K562 (cell line): ENCODE data around the gene SNAI1. TPM values are rescaled to one million over a fixed set of nuclear protein-coding genes. Genes with fewer than 3 reads are reported as not detected.

Source experiments
- ATAC-seq: fragments of 200-7000 bp; cut with Tn5 transposase; 3 replicates; pipeline ENCODE4 v1.9.1; 2020; ENCODE audit warnings: moderate library complexity
- BruUV-seq: library from RNA; stranded (reverse); fragments of 400-500 nt; replicated peaks from 2 replicates; lab custom pipeline; 2021; lab: Mats Ljungman, UMichigan
- CTCF ChIA-PET: fragments of 300-600 bp; formaldehyde crosslinking; extraction: SDS; loops from one replicate; lab custom pipeline; 2021; ENCODE audit warnings: low intra/inter-chr PET ratio; lab: Yijun Ruan, JAX
- POLR2A ChIA-PET: fragments of 300-600, 350-650 bp; sonication (Branson Sonifier 250); formaldehyde crosslinking; extraction: SDS; loops from one replicate; lab custom pipeline; 2021; ENCODE audit warnings: antibody characterized with exemption, inconsistent platforms; lab: Yijun Ruan, JAX
- DNase-seq, 4 experiments: peaks; one replicate each; pipeline versions ENCODE4 v3.0.0 to v3.0.0-alpha.2; 2011 to 2018; ENCODE audit warnings: low spot score in 3 of 4, mixed read lengths in 3 of 4; ENCODE audit errors: extremely low read depth in 1 of 4
- FAIRE-seq: peaks from 2 replicates; lab custom pipeline; 2011; peaks lifted over from hg19 to GRCh38; lab: Jason Lieb, UNC
- H2AFZ ChIP-seq: 2 replicates; pipeline ENCODE4 v1.6.0; 2011; ENCODE audit warnings: low read depth, low read length, control low read depth, inconsistent platforms
- H3K27ac ChIP-seq: fragments of 200-600 bp; 3 replicates; pipeline ENCODE4 v1.8.0; 2011; ENCODE audit warnings: low read depth, mild to moderate bottlenecking, control low read depth, inconsistent platforms, low read length, moderate library complexity, mixed read lengths; ENCODE audit errors: extremely low read depth
- H3K27me3 ChIP-seq, 2 experiments: fragments of 300-600 bp in 1 of 2; 2 replicates in 1 of 2; 3 replicates in 1 of 2; pipeline versions ENCODE4 v1.6.0 to v1.8.0; 2011; ENCODE audit warnings: inconsistent platforms in 2 of 2, low read length in 2 of 2, mild to moderate bottlenecking in 1 of 2, mixed read lengths in 1 of 2, moderate library complexity in 1 of 2; ENCODE audit not compliant: control insufficient read depth in 2 of 2, insufficient read depth in 2 of 2
- H3K36me3 ChIP-seq: fragments of 300-600 bp; 3 replicates; pipeline ENCODE4 v1.8.0; 2011; ENCODE audit warnings: mild to moderate bottlenecking, low read length, inconsistent platforms; ENCODE audit not compliant: control insufficient read depth, insufficient read depth
- H3K4me1 ChIP-seq, 2 experiments: fragments of 200-600 bp in 1 of 2; replicated peaks in 1 of 2; 2 replicates in 1 of 2; 3 replicates in 1 of 2; pipeline versions ENCODE4 v1.5.1 to v1.8.0; 2011; ENCODE audit warnings: inconsistent platforms in 2 of 2, low read length in 2 of 2, mild to moderate bottlenecking in 1 of 2, mixed read lengths in 1 of 2, moderate library complexity in 1 of 2; ENCODE audit not compliant: control insufficient read depth in 2 of 2, insufficient read depth in 2 of 2
- H3K4me2 ChIP-seq: 2 replicates; pipeline ENCODE4 v1.6.1; 2011; ENCODE audit warnings: low read length, control low read depth, inconsistent platforms, mixed read lengths; ENCODE audit not compliant: insufficient read depth
- H3K4me3 ChIP-seq: fragments of 200-600 bp; sonication (generic), shearing (Covaris generic); 2 replicates; pipeline ENCODE4 v1.5.1; 2016; ENCODE audit warnings: control low read depth, inconsistent platforms
- H3K79me2 ChIP-seq: fragments of 200-600 bp; 3 replicates; pipeline ENCODE4 v1.8.0; 2011; ENCODE audit warnings: low read length, inconsistent platforms; ENCODE audit not compliant: control insufficient read depth, insufficient read depth
- H3K9ac ChIP-seq, 2 experiments: 2 replicates each; pipeline versions ENCODE4 v1.6.0 to v1.6.1; 2011; ENCODE audit warnings: low read depth in 2 of 2, low read length in 2 of 2, control low read depth in 1 of 2, inconsistent platforms in 1 of 2, mild to moderate bottlenecking in 1 of 2, mixed read lengths in 1 of 2; ENCODE audit not compliant: insufficient read depth in 1 of 2
- H3K9me1 ChIP-seq: one replicate; pipeline ENCODE4 v1.6.0; 2011; ENCODE audit warnings: inconsistent platforms, mild to moderate bottlenecking, low read length, moderate library complexity; ENCODE audit not compliant: control insufficient read depth, insufficient read depth
- H3K9me3 ChIP-seq: replicated peaks from 2 replicates; pipeline ENCODE4 v1.5.1; 2011; ENCODE audit warnings: low read depth, low read length, inconsistent platforms; ENCODE audit not compliant: control insufficient read depth, insufficient read depth
- H4K20me1 ChIP-seq: replicated peaks from 2 replicates; pipeline ENCODE4 v1.6.1; 2011; ENCODE audit warnings: low read length, inconsistent platforms, mixed read lengths; ENCODE audit not compliant: control insufficient read depth, insufficient read depth
- BACH1 ChIP-seq: fragments of 200-800 bp; sonication (Bioruptor generic); IDR thresholded peaks from 2 replicates; pipeline ENCODE4 v1.6.1; 2016; ENCODE audit warnings: missing genetic modification characterization, missing compliant biosample characterization
- FOXK2 ChIP-seq, 2 experiments: fragments of 450-650 bp; IDR thresholded peaks in 1 of 2; conservative IDR thresholded peaks in 1 of 2; 2 replicates each; pipeline ENCODE4 v1.6.1; 2016; ENCODE audit warnings: low read depth in 2 of 2, mild to moderate bottlenecking in 1 of 2
- FOXM1 ChIP-seq, 2 experiments: fragments of 450-650 bp in 1 of 2; sonication (generic) in 1 of 2; formaldehyde crosslinking in 1 of 2; IDR thresholded peaks; 2 replicates each; pipeline versions ENCODE4 v1.6.1 to v1.9.0; 2017 to 2022; ENCODE audit warnings: low read depth in 2 of 2, mild to moderate bottlenecking in 2 of 2, missing genetic modification reagents in 1 of 2, moderate library complexity in 1 of 2
- HES1 ChIP-seq: fragments of 450-650 bp; IDR thresholded peaks from 2 replicates; pipeline ENCODE4 v1.6.1; 2016; ENCODE audit warnings: low read depth, mild to moderate bottlenecking, moderate library complexity
- KDM4B ChIP-seq, 2 experiments: fragments of 450-650 bp in 1 of 2; sonication (generic) in 1 of 2; IDR thresholded peaks; 2 replicates each; pipeline ENCODE4 v1.6.1; 2016 to 2017; ENCODE audit warnings: borderline replicate concordance in 2 of 2, antibody characterized with exemption in 1 of 2, low read depth in 1 of 2, mild to moderate bottlenecking in 1 of 2
- LEF1 ChIP-seq: fragments of 450-650 bp; IDR thresholded peaks from 2 replicates; pipeline ENCODE4 v1.6.1; 2016; ENCODE audit warnings: mild to moderate bottlenecking
- MYBL2 ChIP-seq, 2 experiments: fragments of 450-650 bp in 1 of 2; sonication (generic) in 1 of 2; formaldehyde crosslinking in 1 of 2; IDR thresholded peaks; 2 replicates each; pipeline versions ENCODE4 v1.6.1 to v1.8.1; 2017 to 2022; ENCODE audit warnings: borderline replicate concordance in 1 of 2, inconsistent platforms in 1 of 2, low read depth in 1 of 2, mild to moderate bottlenecking in 1 of 2, missing genetic modification reagents in 1 of 2, moderate library complexity in 1 of 2
- MYC ChIP-seq, 2 experiments: fragments of 250-450 bp in 1 of 2; sonication (Bioruptor Pico) in 1 of 2; IDR thresholded peaks; 2 replicates each; pipeline versions ENCODE4 v1.5.1 to v1.6.1; 2012 to 2021; ENCODE audit warnings: low read depth in 2 of 2, borderline replicate concordance in 1 of 2, improper control_type of control experiment in 1 of 2, low read length in 1 of 2, mild to moderate bottlenecking in 1 of 2, moderate library complexity in 1 of 2
- NFRKB ChIP-seq: fragments of 450-650 bp; IDR thresholded peaks from 2 replicates; pipeline ENCODE4 v1.6.1; 2016; ENCODE audit warnings: low read depth
- POLR3G ChIP-seq: IDR thresholded peaks from 2 replicates; pipeline ENCODE4 v1.6.1; 2011; ENCODE audit not compliant: insufficient read length, insufficient replicate concordance; ENCODE audit errors: extremely low read depth
- RAD51 ChIP-seq: fragments of 450-650 bp; IDR thresholded peaks from 2 replicates; pipeline ENCODE4 v1.7.1; 2016; ENCODE audit warnings: low read depth, mild to moderate bottlenecking, borderline replicate concordance
- SPI1 ChIP-seq: IDR thresholded peaks from 2 replicates; pipeline ENCODE4 v1.6.1; 2011; ENCODE audit warnings: low read depth, low read length, control low read depth, borderline replicate concordance
- SREBF2 ChIP-seq: sonication (generic); formaldehyde crosslinking; IDR thresholded peaks from 2 replicates; pipeline ENCODE4 v1.4.0; 2020; ENCODE audit warnings: mild to moderate bottlenecking, missing genetic modification reagents
- ZEB2 ChIP-seq: fragments of 450-650 bp; IDR thresholded peaks from 2 replicates; pipeline ENCODE4 v1.6.1; 2016
- ZNF197 ChIP-seq: fragments of 200-800 bp; sonication (Bioruptor generic); IDR thresholded peaks from 2 replicates; pipeline ENCODE4 v1.6.1; 2016; ENCODE audit warnings: low read depth, missing genetic modification characterization, missing compliant biosample characterization
- ZNF79 ChIP-seq: fragments of 250-450 bp; sonication (Bioruptor Pico); IDR thresholded peaks from 2 replicates; pipeline ENCODE4 v1.4.0; 2020; ENCODE audit warnings: low read depth, mild to moderate bottlenecking, moderate library complexity
- WGBS: fragments of 100-300 bp; shearing (Covaris generic); methylation state at CpG from one replicate; pipeline ENCODE4 v1.1.6; 2016; ENCODE audit warnings: low coverage, mixed read lengths; ENCODE audit not compliant: insufficient coverage; ENCODE audit errors: missing lambda C conversion rate; 5-methylcytosine and 5-hydroxymethylcytosine counted together
- in situ Hi-C: fragments of 300-500 bp; cut with MboI; formaldehyde crosslinking; loops from 4 replicates; pipeline ENCODE4 v1.15.0; 2018; ENCODE audit warnings: inconsistent platforms, mixed read lengths
- intact Hi-C: fragments of 100-400 bp; cut with micrococcal nuclease; formaldehyde crosslinking; loops from 2 replicates; pipeline ENCODE4 v1.14.2; 2022
- polyA plus RNA-seq, 8 experiments: library from polyadenylated mRNA; depleted of rRNA in 4 of 8; stranded (reverse) in 5 of 8; unstranded in 3 of 8; fragments of >200 nt; fragmentation: Nextera tagmentation in 2 of 8; fragmentation: Illumina TruSeq in 1 of 8; extraction: Ambion mirVana in 2 of 8; extraction: Trizol in 1 of 8; gene quantifications; 2 replicates each; pipeline versions ENCODE4 v1.2.1 to v1.2.3, GENCODE V29; 2011 to 2014; ENCODE audit warnings: inconsistent platforms in 1 of 8, missing spikeins in 1 of 8
- total RNA-seq, 7 experiments: library from RNA; depleted of rRNA in 6 of 7; stranded (reverse); fragments of >200 nt in 6 of 7; fragmentation: Illumina TruSeq in 2 of 7; extraction: Trizol in 2 of 7; gene quantifications; 2 replicates each; pipeline versions ENCODE4 v1.2.1 to v1.2.3, GENCODE V29; 2011 to 2021; ENCODE audit warnings: low replicate concordance in 1 of 7

The SNAI1 gene
- total and polyA plus RNA-seq, 9 of the 15 experiments (the other 6 are each of a cell fraction or from before 2014, with no cell fraction given): 0.32 to 11.6 (median 2.0) TPM

- Histone ChIP-seq H3K4me2 (peak overlapping the region; percentile 79), H3K79me2 (peaks cover 42% of the 10 kb centered on the region), H3K36me3 (peaks cover 34% of the 10 kb centered on the region; the same call in 2 of the 3 replicates), H3K4me3 (peak overlapping the region; percentile 49), H3K4me1 (peaks cover 61 to 66% of the 10 kb centered on the region in 2 experiments), H3K27me3 (no peaks in the 10 kb centered on the region), H3K27ac (peak overlapping the region; percentile 89), H3K9ac (peak overlapping the region; percentile 78 to 92), H3K9me3 (no peaks in the 10 kb centered on the region), H2AFZ (peak overlapping the region; percentile 95), H3K9me1 (no peaks in the 10 kb centered on the region), H4K20me1 (no peaks in the 10 kb centered on the region; the same call in 1 of the 2 replicates)
- in situ Hi-C loops: loop anchor here (5.0 kb wide), 2 partner anchors 90 to 185 kb away; no protein-coding TSS in a partner anchor
- intact Hi-C loops: loop anchor here (10.0 kb wide), 1 partner anchor 483 kb away; no protein-coding TSS in a partner anchor
- WGBS: 6% methylated on average over 12 of the region's 12 CpGs
- ChIA-PET CTCF (interaction anchor here (1.0 to 8.4 kb wide), 3 partner anchors 89 to 184 kb away, joined by 3 to 100 read pairs (median 4); no protein-coding TSS in a partner anchor), POLR2A (interaction anchor here (0.6 to 5.4 kb wide), 10 partner anchors 8 to 209 kb away, joined by 3 to 74 read pairs (median 4); partner anchors contain the start of gene CEBPB)
- ATAC-seq (peak; percentile 5), DNase-seq (no peak), FAIRE-seq (peak; percentile 15)
- no TSS peak for BruUV-seq
- TF ChIP-seq BACH1 (tag) (peak; percentile 6; the same call in 1 of the 2 replicates), SPI1 (peak; percentile 63; the same call in 1 of the 2 replicates), ZEB2 (no peak), POLR3G (no peak), FOXM1 (IDR thresholded peaks at IDR 0.05; ENCODE audit: low read depth) (peak; percentile 10; the same call in 1 of the 2 replicates), FOXM1 (CRISPR knock-in tag; IDR thresholded peaks at IDR 0.05; ENCODE audit: low read depth) (no peak), KDM4B (IDR thresholded peaks at IDR 0.05; ENCODE audit: borderline replicate concordance in 2 of 2, low read depth in 1 of 2) (no peak), ZNF79 (CRISPR knock-in tag) (0 out of 2 replicates have a peak, but pooled peaks have one; percentile 17), NFRKB (peak; percentile 88; the same call in 1 of the 2 replicates), SREBF2 (0 out of 2 replicates have a peak, but pooled peaks have one; percentile 25), ZNF197 (CRISPR knock-in tag) (0 out of 2 replicates have a peak, but pooled peaks have one; percentile 11), MYC (IDR thresholded peaks at IDR 0.05; ENCODE audit: low read depth, low read length) (no peak), MYC (CRISPR knock-in tag; IDR thresholded peaks at IDR 0.05; ENCODE audit: borderline replicate concordance, low read depth) (0 out of 2 replicates have a peak, but pooled peaks have one; percentile 90), LEF1 (peak; percentile 51), FOXK2 (conservative IDR thresholded peaks at IDR 0.05 in 1 of 2, IDR thresholded peaks at IDR 0.05 in 1 of 2; ENCODE audit: low read depth in 2 of 2) (peak in 1 of 2 experiments; percentile 59; a peak in 1 of 4 replicates), HES1 (0 out of 2 replicates have a peak, but pooled peaks have one; percentile 48), RAD51 (peak; percentile 68), MYBL2 (IDR thresholded peaks at IDR 0.05; ENCODE audit: low read depth) (peak; percentile 73), MYBL2 (CRISPR knock-in tag; IDR thresholded peaks at IDR 0.05; ENCODE audit: borderline replicate concordance) (no peak)
Observed at GRCh38 chr20:49982072-49982345, 771 bp upstream of the SNAI1 start.
